K562 (cell line): ENCODE results near the gene GCHFR. TPM values are rescaled to one million over a fixed set of nuclear protein-coding genes. Genes with fewer than 3 reads are reported as not detected.

Experiments used
- polyA plus RNA-seq, 8 experiments: library from polyadenylated mRNA; depleted of rRNA in 4 of 8; stranded (reverse) in 5 of 8; unstranded in 3 of 8; fragments of >200 nt; fragmentation: Nextera tagmentation in 2 of 8; fragmentation: Illumina TruSeq in 1 of 8; extraction: Ambion mirVana in 2 of 8; extraction: Trizol in 1 of 8; gene quantifications; 2 replicates each; pipeline versions ENCODE4 v1.2.1 to v1.2.3, GENCODE V29; 2011 to 2014; ENCODE audit warnings: inconsistent platforms in 1 of 8, missing spikeins in 1 of 8
- small RNA-seq: library from RNA; depleted of rRNA; stranded (forward); fragments of <200 nt; gene quantifications from one replicate; pipeline ENCODE3, GENCODE V24; 2014
- total RNA-seq, 7 experiments: library from RNA; depleted of rRNA in 6 of 7; stranded (reverse); fragments of >200 nt in 6 of 7; fragmentation: Illumina TruSeq in 2 of 7; extraction: Trizol in 2 of 7; gene quantifications; 2 replicates each; pipeline versions ENCODE4 v1.2.1 to v1.2.3, GENCODE V29; 2011 to 2021; ENCODE audit warnings: low replicate concordance in 1 of 7

GCHFR gene
- total and polyA plus RNA-seq, 9 of the 15 experiments (the other 6 are each of a cell fraction or from before 2014, with no cell fraction given), result 8.7 to 83.5 (median 20.8) TPM

Small RNAs within 50 kb of the gene (small RNA-seq; reads per million reads assigned to genes)
- gene SUMO2P15, result not detected

Other genes starting within 250 kb of the GCHFR start
Only the 7 nearest of the 14 such genes appear.
- gene RAD51, start 68.9 kb upstream of the GCHFR start, total RNA-seq (2014; rRNA removed), result 34.6 and 41.9 TPM in 2 replicates
- gene RAD51, start 68.9 kb upstream of the GCHFR start, total RNA-seq (2014; rRNA removed; fragmentation: Illumina TruSeq; extraction: Trizol), result 29.8 and 35.7 TPM in 2 replicates
- gene RAD51, start 68.9 kb upstream of the GCHFR start, total RNA-seq (2015; rRNA removed; fragmentation: Illumina TruSeq; extraction: Trizol), result 25.4 and 26.8 TPM in 2 replicates
- 55.3 and 63.8 TPM in 2 replicates for gene RAD51, start 68.9 kb upstream of the GCHFR start, total RNA-seq (2021)
- 40.7 and 49.7 TPM in 2 replicates for gene RAD51, start 68.9 kb upstream of the GCHFR start, polyA plus RNA-seq (2011; rRNA removed)
- 48.5 and 52.3 TPM in 2 replicates for gene RAD51, start 68.9 kb upstream of the GCHFR start, polyA plus RNA-seq (2014; fragmentation: Illumina TruSeq; extraction: Trizol)
- 10 to 100 TPM; 16.0 to 16.6 TPM for gene RAD51, start 68.9 kb upstream of the GCHFR start, polyA plus RNA-seq (2014; fragmentation: Nextera tagmentation; extraction: Ambion mirVana)
- 44.8 and 46.7 TPM in 2 replicates for gene RAD51, start 68.9 kb upstream of the GCHFR start, polyA plus RNA-seq (2014; rRNA removed)
- gene RMDN3, start 8.8 kb upstream of the GCHFR start, total RNA-seq (2014; rRNA removed), result 25.9 and 33.8 TPM in 2 replicates
- 23.5 and 24.9 TPM in 2 replicates for gene RMDN3, start 8.8 kb upstream of the GCHFR start, total RNA-seq (2014; rRNA removed; fragmentation: Illumina TruSeq; extraction: Trizol)
- gene RMDN3, start 8.8 kb upstream of the GCHFR start, total RNA-seq (2015; rRNA removed; fragmentation: Illumina TruSeq; extraction: Trizol), result 25.4 and 26.4 TPM in 2 replicates
- 38.2 and 39.4 TPM in 2 replicates for gene RMDN3, start 8.8 kb upstream of the GCHFR start, total RNA-seq (2021)
- gene RMDN3, start 8.8 kb upstream of the GCHFR start, polyA plus RNA-seq (2011; rRNA removed), result 28.9 and 32.7 TPM in 2 replicates
- 31.4 and 33.3 TPM in 2 replicates for gene RMDN3, start 8.8 kb upstream of the GCHFR start, polyA plus RNA-seq (2014; fragmentation: Illumina TruSeq; extraction: Trizol)
- 1 to 10 TPM; 8.1 to 8.9 TPM for gene RMDN3, start 8.8 kb upstream of the GCHFR start, polyA plus RNA-seq (2014; fragmentation: Nextera tagmentation; extraction: Ambion mirVana)
- gene RMDN3, start 8.8 kb upstream of the GCHFR start, polyA plus RNA-seq (2014; rRNA removed), result 35.7 and 36.4 TPM in 2 replicates
- 0.29 and 0.36 TPM in 2 replicates for gene C15orf62, start 5.9 kb downstream of the GCHFR start, total RNA-seq (2014; rRNA removed)
- gene C15orf62, start 5.9 kb downstream of the GCHFR start, total RNA-seq (2014; rRNA removed; fragmentation: Illumina TruSeq; extraction: Trizol), result 0.22 and 0.29 TPM in 2 replicates
- 0.57 and 0.76 TPM in 2 replicates for gene C15orf62, start 5.9 kb downstream of the GCHFR start, total RNA-seq (2015; rRNA removed; fragmentation: Illumina TruSeq; extraction: Trizol)
- 0.40 and 0.45 TPM in 2 replicates for gene C15orf62, start 5.9 kb downstream of the GCHFR start, total RNA-seq (2021)
- gene C15orf62, start 5.9 kb downstream of the GCHFR start, polyA plus RNA-seq (2011; rRNA removed), result 0.08 and 0.20 TPM in 2 replicates
- 0.28 and 0.31 TPM in 2 replicates for gene C15orf62, start 5.9 kb downstream of the GCHFR start, polyA plus RNA-seq (2014; fragmentation: Illumina TruSeq; extraction: Trizol)
- under 1 TPM in 1 of 2 experiments, not detected in 1; 0.01 TPM for gene C15orf62, start 5.9 kb downstream of the GCHFR start, polyA plus RNA-seq (2014; fragmentation: Nextera tagmentation; extraction: Ambion mirVana)
- gene C15orf62, start 5.9 kb downstream of the GCHFR start, polyA plus RNA-seq (2014; rRNA removed), result 0.17 and 0.32 TPM in 2 replicates
- gene ZFYVE19, start 43.0 kb downstream of the GCHFR start, total RNA-seq (2014; rRNA removed), result 13.1 and 20.8 TPM in 2 replicates
- 7.9 and 13.1 TPM in 2 replicates for gene ZFYVE19, start 43.0 kb downstream of the GCHFR start, total RNA-seq (2014; rRNA removed; fragmentation: Illumina TruSeq; extraction: Trizol)
- 20.7 and 22.5 TPM in 2 replicates for gene ZFYVE19, start 43.0 kb downstream of the GCHFR start, total RNA-seq (2015; rRNA removed; fragmentation: Illumina TruSeq; extraction: Trizol)
- 18.2 and 19.9 TPM in 2 replicates for gene ZFYVE19, start 43.0 kb downstream of the GCHFR start, total RNA-seq (2021)
- gene ZFYVE19, start 43.0 kb downstream of the GCHFR start, polyA plus RNA-seq (2011; rRNA removed), result 27.1 and 35.2 TPM in 2 replicates
- 30.0 and 36.8 TPM in 2 replicates for gene ZFYVE19, start 43.0 kb downstream of the GCHFR start, polyA plus RNA-seq (2014; fragmentation: Illumina TruSeq; extraction: Trizol)
- gene ZFYVE19, start 43.0 kb downstream of the GCHFR start, polyA plus RNA-seq (2014; fragmentation: Nextera tagmentation; extraction: Ambion mirVana), result 1 to 10 TPM; 1.5 to 3.6 TPM
- 23.4 and 23.5 TPM in 2 replicates for gene ZFYVE19, start 43.0 kb downstream of the GCHFR start, polyA plus RNA-seq (2014; rRNA removed)
- 57.9 and 60.3 TPM in 2 replicates for gene DNAJC17, start 43.4 kb downstream of the GCHFR start, total RNA-seq (2014; rRNA removed)
- gene DNAJC17, start 43.4 kb downstream of the GCHFR start, total RNA-seq (2014; rRNA removed; fragmentation: Illumina TruSeq; extraction: Trizol), result 39.5 and 44.2 TPM in 2 replicates
- 58.4 and 61.5 TPM in 2 replicates for gene DNAJC17, start 43.4 kb downstream of the GCHFR start, total RNA-seq (2015; rRNA removed; fragmentation: Illumina TruSeq; extraction: Trizol)
- gene DNAJC17, start 43.4 kb downstream of the GCHFR start, total RNA-seq (2021), result 31.2 and 41.0 TPM in 2 replicates
- gene DNAJC17, start 43.4 kb downstream of the GCHFR start, polyA plus RNA-seq (2011; rRNA removed), result 33.8 and 37.9 TPM in 2 replicates
- gene DNAJC17, start 43.4 kb downstream of the GCHFR start, polyA plus RNA-seq (2014; fragmentation: Illumina TruSeq; extraction: Trizol), result 51.3 and 68.6 TPM in 2 replicates
- gene DNAJC17, start 43.4 kb downstream of the GCHFR start, polyA plus RNA-seq (2014; fragmentation: Nextera tagmentation; extraction: Ambion mirVana), result 1 to 10 TPM; 2.4 to 9.1 TPM
- 66.6 and 79.4 TPM in 2 replicates for gene DNAJC17, start 43.4 kb downstream of the GCHFR start, polyA plus RNA-seq (2014; rRNA removed)
- not detected in 2 replicates for gene PPP1R14D, start 64.6 kb downstream of the GCHFR start, total RNA-seq (2014; rRNA removed)
- not detected in 2 replicates for gene PPP1R14D, start 64.6 kb downstream of the GCHFR start, total RNA-seq (2014; rRNA removed; fragmentation: Illumina TruSeq; extraction: Trizol)
- gene PPP1R14D, start 64.6 kb downstream of the GCHFR start, total RNA-seq (2015; rRNA removed; fragmentation: Illumina TruSeq; extraction: Trizol), result not detected in 2 replicates
- not detected in 2 replicates for gene PPP1R14D, start 64.6 kb downstream of the GCHFR start, total RNA-seq (2021)
- 0.11 TPM in 1 of 2 replicates, not detected in the other for gene PPP1R14D, start 64.6 kb downstream of the GCHFR start, polyA plus RNA-seq (2011; rRNA removed)
- not detected in 2 replicates for gene PPP1R14D, start 64.6 kb downstream of the GCHFR start, polyA plus RNA-seq (2014; fragmentation: Illumina TruSeq; extraction: Trizol)
- gene PPP1R14D, start 64.6 kb downstream of the GCHFR start, polyA plus RNA-seq (2014; fragmentation: Nextera tagmentation; extraction: Ambion mirVana), result under 1 TPM; 0.11 to 0.18 TPM
- gene PPP1R14D, start 64.6 kb downstream of the GCHFR start, polyA plus RNA-seq (2014; rRNA removed), result not detected in 2 replicates
- gene SPINT1, start 80.0 kb downstream of the GCHFR start, total RNA-seq (2014; rRNA removed), result 1.5 and 2.1 TPM in 2 replicates
- gene SPINT1, start 80.0 kb downstream of the GCHFR start, total RNA-seq (2014; rRNA removed; fragmentation: Illumina TruSeq; extraction: Trizol), result 1.1 and 1.8 TPM in 2 replicates
- gene SPINT1, start 80.0 kb downstream of the GCHFR start, total RNA-seq (2015; rRNA removed; fragmentation: Illumina TruSeq; extraction: Trizol), result 0.94 and 0.98 TPM in 2 replicates
- 3.2 and 4.5 TPM in 2 replicates for gene SPINT1, start 80.0 kb downstream of the GCHFR start, total RNA-seq (2021)
- gene SPINT1, start 80.0 kb downstream of the GCHFR start, polyA plus RNA-seq (2011; rRNA removed), result 2.8 and 5.6 TPM in 2 replicates
- gene SPINT1, start 80.0 kb downstream of the GCHFR start, polyA plus RNA-seq (2014; fragmentation: Illumina TruSeq; extraction: Trizol), result 3.9 and 4.5 TPM in 2 replicates
- gene SPINT1, start 80.0 kb downstream of the GCHFR start, polyA plus RNA-seq (2014; fragmentation: Nextera tagmentation; extraction: Ambion mirVana), result under 1 TPM; 0.78 to 0.80 TPM
- gene SPINT1, start 80.0 kb downstream of the GCHFR start, polyA plus RNA-seq (2014; rRNA removed), result 2.3 and 3.3 TPM in 2 replicates